Loucy (cell line): ENCODE results near the gene RASGEF1B.

Experiments used
- EZH2phosphoT487 ChIP-seq: fragments of 200-600 bp; IDR thresholded peaks from 2 replicates; pipeline ENCODE4 v1.6.1; 2018; ENCODE audit warnings: antibody characterized with exemption, mild to moderate bottlenecking, moderate library complexity, borderline replicate concordance
- TF ChIP-seq, protein P1 (sequence below): fragments of 200-600 bp; sonication (generic); conservative IDR thresholded peaks from 2 replicates; pipeline ENCODE4 v1.5.1; 2014; ENCODE audit warnings: mild to moderate bottlenecking, antibody characterized with exemption, low read length

DNA sequence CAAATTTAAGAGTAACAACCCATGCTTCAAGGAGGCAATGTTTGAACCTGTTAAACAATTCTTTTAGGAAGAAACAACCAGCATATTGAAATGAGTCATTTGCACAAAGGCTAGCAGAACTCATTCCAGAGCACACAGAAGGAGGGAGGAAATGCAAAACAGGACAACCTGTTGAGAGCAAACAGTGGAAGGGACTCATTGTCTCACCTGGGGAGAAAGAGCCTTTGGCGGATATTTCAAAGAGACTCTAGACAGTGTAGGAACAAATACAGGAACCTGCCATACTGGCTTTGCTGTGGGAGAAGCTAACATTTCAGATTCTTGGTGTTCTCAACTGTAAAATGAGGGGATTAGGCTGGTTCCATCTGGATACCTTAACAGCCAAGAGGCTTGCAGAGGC lies 14.8 kb upstream of the RASGEF1B start:
- TF ChIP-seq, protein P1, sequence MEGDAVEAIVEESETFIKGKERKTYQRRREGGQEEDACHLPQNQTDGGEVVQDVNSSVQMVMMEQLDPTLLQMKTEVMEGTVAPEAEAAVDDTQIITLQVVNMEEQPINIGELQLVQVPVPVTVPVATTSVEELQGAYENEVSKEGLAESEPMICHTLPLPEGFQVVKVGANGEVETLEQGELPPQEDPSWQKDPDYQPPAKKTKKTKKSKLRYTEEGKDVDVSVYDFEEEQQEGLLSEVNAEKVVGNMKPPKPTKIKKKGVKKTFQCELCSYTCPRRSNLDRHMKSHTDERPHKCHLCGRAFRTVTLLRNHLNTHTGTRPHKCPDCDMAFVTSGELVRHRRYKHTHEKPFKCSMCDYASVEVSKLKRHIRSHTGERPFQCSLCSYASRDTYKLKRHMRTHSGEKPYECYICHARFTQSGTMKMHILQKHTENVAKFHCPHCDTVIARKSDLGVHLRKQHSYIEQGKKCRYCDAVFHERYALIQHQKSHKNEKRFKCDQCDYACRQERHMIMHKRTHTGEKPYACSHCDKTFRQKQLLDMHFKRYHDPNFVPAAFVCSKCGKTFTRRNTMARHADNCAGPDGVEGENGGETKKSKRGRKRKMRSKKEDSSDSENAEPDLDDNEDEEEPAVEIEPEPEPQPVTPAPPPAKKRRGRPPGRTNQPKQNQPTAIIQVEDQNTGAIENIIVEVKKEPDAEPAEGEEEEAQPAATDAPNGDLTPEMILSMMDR, result no peak
- no peak for TF ChIP-seq EZH2phosphoT487
